SH-SY5Y (cell line): ENCODE data around the gene POU5F1.

Experiments used
- GATA2 ChIP-seq: IDR thresholded peaks from 2 replicates; pipeline ENCODE4 v1.6.1; 2011; ENCODE audit warnings: mild to moderate bottlenecking, low read depth, low read length
- GATA3 ChIP-seq: IDR thresholded peaks from 2 replicates; pipeline ENCODE4 v1.6.1; 2011; ENCODE audit warnings: low read depth, mild to moderate bottlenecking, low read length, moderate library complexity

DNA sequence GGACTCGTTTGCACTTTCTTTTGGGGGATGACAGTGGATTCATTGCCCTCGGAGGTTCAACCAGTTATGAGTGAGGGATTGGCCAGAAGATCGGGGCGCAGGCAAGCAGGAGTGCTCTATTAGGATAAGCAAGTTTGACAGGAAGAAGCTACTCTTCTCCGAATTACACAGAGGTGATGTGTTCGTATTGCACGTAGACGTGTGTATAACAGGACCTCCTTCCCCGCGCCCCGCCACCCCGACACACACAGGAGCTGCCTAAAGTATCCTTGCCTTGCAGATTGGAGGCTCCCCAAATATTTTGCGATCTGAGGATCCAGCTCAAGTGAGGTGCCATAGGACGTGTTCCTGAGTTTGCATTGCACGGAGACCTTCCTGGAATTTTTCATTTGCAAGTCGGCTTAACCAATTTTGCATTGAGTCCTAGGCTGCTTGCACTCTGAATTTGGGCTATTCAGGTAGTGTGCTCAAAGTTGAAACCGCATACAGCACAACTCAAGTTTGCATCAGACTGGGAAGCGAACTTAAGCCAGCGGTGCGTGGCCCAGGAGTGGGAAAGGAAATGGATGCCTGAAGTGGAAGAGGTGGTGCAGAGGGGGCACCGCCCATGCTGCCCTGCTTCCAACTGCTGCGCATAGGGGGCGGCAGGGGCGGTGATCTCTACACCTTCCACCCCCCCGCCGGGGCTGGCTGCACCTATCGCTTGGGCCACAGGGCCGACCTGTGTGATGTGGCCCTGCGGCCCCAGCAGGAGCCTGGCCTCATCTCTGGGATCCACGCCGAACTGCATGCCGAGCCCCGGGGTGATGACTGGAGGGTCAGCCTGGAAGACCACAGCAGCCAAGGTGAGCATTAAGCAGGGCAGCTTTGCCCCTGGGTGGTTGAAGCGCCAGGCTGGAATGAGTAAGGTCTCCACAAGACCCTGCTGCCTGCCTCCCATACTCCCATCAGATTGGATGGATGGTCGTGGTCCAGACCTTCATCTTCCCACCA lies 11.3 kb downstream of the POU5F1 start:
- TF ChIP-seq GATA3 (no peak), GATA2 (no peak)
